SK-N-MC (cell line): ENCODE measurements around the gene MAP4K4.
"Not testable (repeated sequence)": the region's sequence is repeated elsewhere in the genome, so short reads cannot be mapped to it uniquely, and the experiment has no call there.

Experiments used
- DNase-seq: peaks from one replicate; pipeline ENCODE4 v3.0.0-alpha.2; 2011; ENCODE audit warnings: low read depth, low spot score
- H3K27ac ChIP-seq: fragments of 200-600 bp; sonication (generic); 2 replicates; pipeline ENCODE4 v1.5.1; 2016; ENCODE audit warnings: mixed run types
- H3K36me3 ChIP-seq: fragments of 200-600 bp; sonication (generic); 2 replicates; pipeline ENCODE4 v1.6.1; 2017; ENCODE audit warnings: antibody characterized with exemption, low read length, mixed read lengths; ENCODE audit not compliant: insufficient read depth
- H3K4me3 ChIP-seq: fragments of 200-600 bp; sonication (generic); 2 replicates; pipeline ENCODE4 v1.5.1; 2016
- H3K9ac ChIP-seq: fragments of 200-600 bp; sonication (generic); 2 replicates; pipeline ENCODE4 v1.8.0; 2017; ENCODE audit warnings: mixed run types, mixed read lengths; ENCODE audit not compliant: insufficient read length
- H3K9me3 ChIP-seq: fragments of 200-600 bp; sonication (generic); 2 replicates; pipeline ENCODE4 v1.6.1; 2017; ENCODE audit warnings: low read depth, mild to moderate bottlenecking, antibody characterized with exemption, low read length, moderate library complexity, mixed read lengths
- EZH2 ChIP-seq: fragments of 200-600 bp; sonication (generic); IDR thresholded peaks from one replicate; pipeline ENCODE4 v1.6.1; 2017; ENCODE audit warnings: antibody characterized with exemption
- FOXP2 ChIP-seq: optimal IDR thresholded peaks from 2 replicates; pipeline ENCODE3; 2011; ENCODE audit warnings: mild to moderate bottlenecking, moderate library complexity; ENCODE audit not compliant: insufficient read depth; ENCODE audit errors: extremely low read length, control extremely low read depth
- POLR2AphosphoS5 ChIP-seq: IDR thresholded peaks from 2 replicates; pipeline ENCODE4 v1.6.1; 2012; ENCODE audit warnings: mild to moderate bottlenecking, low read depth, low read length, borderline replicate concordance

MAP4K4 gene

DNA sequence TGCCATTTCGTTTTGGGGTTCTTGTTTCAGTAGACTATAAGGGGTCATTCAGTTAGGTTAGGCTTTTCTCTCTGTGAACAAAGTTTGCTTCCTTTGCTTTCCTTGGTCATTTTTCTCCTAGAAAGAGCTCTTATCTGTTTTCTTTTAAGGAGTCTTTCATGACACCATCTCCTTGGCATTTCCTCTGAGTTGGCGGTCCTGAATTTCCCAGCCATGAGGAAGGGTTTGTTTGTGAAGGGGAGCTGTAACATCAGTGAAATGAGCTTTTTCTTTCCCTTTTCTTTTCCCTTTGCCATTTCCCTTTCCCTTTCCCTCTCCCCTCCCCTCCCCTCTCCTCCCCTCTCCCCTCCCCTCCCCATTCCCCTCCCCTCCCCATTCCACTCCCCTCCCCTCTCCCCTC lies 61.7 kb downstream of the MAP4K4 start:
- no peak for DNase-seq
- Histone ChIP-seq H3K9ac (no peak overlapping the region), H3K27ac (no peak overlapping the region), H3K4me3 (no peak overlapping the region), H3K36me3 (no peaks in the 10 kb centered on the region), H3K9me3 (no peaks in the 10 kb centered on the region)
- TF ChIP-seq FOXP2 = no peak
- TF ChIP-seq POLR2AphosphoS5 = no peak
- TF ChIP-seq EZH2 = no peak

DNA sequence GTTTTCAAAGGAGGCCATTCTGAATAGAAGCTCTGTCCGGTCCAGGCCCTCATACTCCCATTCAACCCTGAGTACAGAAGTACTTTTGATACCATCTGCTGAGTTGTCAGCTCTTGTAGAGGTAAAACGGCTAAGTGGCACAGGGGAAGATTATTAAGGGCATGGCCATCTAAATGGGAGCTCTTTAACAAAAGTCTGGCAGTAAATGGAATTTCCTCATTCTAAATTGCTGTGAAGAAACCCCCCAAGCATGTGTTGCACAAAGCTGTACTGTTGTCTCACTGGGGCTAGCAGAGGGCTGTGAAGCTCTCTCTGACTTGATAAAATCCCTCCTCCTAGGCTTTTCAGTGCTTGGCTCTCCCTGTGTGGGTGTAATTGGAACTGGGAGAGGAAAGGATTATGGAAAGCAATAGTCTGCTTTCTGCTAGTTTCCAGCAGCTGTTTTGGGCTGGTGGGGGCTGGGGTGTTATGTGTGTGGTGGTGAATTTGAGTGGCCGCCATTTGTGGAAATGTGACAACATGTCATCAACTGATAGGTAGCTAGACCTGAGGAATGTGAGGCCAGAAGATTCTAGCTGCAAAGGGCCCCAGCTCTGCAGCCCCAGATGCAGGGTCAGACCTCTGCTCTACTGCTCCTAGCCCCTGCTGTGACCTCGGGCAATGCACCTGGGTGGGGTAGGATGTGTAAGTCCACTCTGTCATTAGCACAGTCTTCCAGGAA lies 65.1 kb downstream of the MAP4K4 start:
- no peak overlapping the region for H3K9ac ChIP-seq
- H3K36me3 ChIP-seq = no peaks in the 10 kb centered on the region
- TF ChIP-seq FOXP2 (no peak), POLR2AphosphoS5 (no peak), EZH2 (no peak)
- H3K27ac ChIP-seq = no peak overlapping the region
- DNase-seq = no peak
- no peak overlapping the region for H3K4me3 ChIP-seq
- no peaks in the 10 kb centered on the region for H3K9me3 ChIP-seq

DNA sequence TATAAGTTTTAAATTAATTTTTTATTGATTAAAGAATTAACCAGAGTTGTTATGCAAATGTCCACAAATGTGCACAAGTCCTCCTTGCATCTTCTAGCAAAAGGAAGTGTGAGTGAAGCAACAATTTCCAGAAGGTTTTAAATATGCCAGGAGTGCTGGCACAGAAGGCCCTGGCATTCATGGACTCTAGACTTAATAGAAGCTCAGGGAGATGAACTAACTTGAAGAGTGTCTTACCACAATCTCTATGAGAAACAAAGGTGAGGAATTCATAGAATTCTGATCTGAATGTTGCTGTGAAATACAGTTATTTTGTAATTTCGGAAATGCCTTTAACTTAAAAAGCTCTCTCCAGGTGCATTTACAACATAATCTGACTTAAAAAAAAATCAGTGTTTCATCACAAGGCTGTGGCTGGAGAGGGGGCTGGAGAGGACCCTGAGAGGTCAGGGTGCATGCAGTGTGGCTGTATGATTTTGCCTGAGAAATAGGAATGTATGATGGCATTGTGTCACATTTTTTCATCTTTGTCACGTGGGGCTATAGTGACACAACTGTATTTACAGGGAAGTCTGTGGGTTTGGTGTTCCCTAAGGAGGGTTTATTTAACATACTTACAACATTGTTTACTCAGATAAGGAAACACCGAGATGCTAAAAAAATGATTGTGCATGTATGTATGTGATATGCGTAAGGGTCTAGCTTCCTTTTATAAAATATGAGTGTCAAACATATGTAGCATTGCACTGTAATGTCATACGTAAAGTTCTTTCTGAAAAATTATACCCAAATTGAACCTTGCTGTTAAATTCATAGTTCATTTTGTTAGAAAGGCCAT lies 66.2 kb downstream of the MAP4K4 start:
- no peak overlapping the region for H3K9ac ChIP-seq
- DNase-seq = no peak
- TF ChIP-seq EZH2 (no peak), FOXP2 (no peak), POLR2AphosphoS5 (no peak)
- H3K27ac ChIP-seq = no peak overlapping the region
- H3K9me3 ChIP-seq = no peaks in the 10 kb centered on the region
- no peak overlapping the region for H3K4me3 ChIP-seq
- H3K36me3 ChIP-seq = no peaks in the 10 kb centered on the region

DNA sequence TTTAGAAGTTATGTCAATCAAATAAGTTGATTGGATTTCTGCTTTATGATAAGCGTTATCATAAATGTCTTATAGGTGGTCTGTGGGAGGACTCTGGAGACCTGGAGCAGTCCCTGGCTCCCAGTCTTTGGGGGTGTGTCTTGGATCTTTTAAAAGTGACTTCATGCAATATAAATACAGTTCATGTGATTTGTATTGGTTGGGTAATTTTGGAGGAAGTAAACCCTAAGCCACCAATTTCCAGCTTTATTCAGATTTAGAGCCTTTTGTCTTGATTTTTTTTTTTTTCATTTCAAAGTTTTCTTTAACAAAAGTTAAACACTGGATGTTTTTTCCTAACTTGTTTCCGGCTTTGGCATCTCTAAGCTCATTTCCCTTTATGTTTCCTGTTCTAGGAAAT lies 68.8 kb downstream of the MAP4K4 start:
- TF ChIP-seq FOXP2 (no peak), POLR2AphosphoS5 (no peak), EZH2 (no peak)
- Histone ChIP-seq H3K9me3 (no peaks in the 10 kb centered on the region), H3K36me3 (no peaks in the 10 kb centered on the region), H3K9ac (no peak overlapping the region), H3K27ac (no peak overlapping the region), H3K4me3 (no peak overlapping the region)
- no peak for DNase-seq

DNA sequence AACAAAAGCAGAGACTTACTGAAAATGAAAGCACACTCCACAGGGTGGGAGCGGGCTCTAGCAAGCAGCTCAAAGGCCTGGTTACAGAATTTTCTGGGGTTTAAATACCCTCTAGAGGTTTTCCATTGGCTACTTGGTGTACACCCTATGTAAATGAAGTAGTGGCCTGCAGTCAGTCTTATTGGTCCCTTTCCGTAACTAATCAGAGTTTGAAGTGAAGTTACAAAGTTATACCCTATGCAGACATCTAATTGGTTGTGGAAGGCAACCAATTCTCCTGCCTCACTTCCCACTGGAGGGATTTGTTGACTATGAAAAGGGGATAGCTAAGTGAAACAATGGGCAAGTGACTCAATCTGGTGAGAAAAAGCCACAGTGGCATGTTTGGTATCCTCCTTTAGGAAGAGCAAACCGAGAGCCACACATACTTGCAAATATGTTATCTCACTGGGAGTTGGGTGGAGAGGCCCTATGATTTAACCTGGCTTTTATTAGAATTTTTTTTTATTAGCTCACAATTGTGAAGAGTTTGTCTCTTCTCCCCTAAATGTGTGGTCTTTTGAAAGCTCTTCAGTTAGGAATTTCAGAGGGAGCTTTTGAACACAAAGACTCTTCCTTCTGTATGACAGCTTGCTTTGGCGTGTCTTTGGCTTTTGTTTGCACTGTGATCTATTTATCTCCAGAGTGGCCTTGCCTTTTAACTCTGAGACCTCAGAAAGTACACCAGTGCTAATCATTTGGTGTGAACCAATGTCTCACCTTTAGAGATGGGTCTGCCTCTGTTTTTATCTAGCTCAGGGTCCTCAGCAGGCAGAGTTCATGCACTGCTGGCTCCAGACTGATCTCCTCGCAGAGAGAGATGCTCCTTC lies 69.6 kb downstream of the MAP4K4 start:
- H3K9me3 ChIP-seq = no peaks in the 10 kb centered on the region
- TF ChIP-seq EZH2 (no peak), FOXP2 (no peak), POLR2AphosphoS5 (no peak)
- no peak for DNase-seq
- H3K4me3 ChIP-seq = no peak overlapping the region
- no peak overlapping the region for H3K27ac ChIP-seq
- H3K36me3 ChIP-seq = no peaks in the 10 kb centered on the region
- H3K9ac ChIP-seq = no peak overlapping the region

DNA sequence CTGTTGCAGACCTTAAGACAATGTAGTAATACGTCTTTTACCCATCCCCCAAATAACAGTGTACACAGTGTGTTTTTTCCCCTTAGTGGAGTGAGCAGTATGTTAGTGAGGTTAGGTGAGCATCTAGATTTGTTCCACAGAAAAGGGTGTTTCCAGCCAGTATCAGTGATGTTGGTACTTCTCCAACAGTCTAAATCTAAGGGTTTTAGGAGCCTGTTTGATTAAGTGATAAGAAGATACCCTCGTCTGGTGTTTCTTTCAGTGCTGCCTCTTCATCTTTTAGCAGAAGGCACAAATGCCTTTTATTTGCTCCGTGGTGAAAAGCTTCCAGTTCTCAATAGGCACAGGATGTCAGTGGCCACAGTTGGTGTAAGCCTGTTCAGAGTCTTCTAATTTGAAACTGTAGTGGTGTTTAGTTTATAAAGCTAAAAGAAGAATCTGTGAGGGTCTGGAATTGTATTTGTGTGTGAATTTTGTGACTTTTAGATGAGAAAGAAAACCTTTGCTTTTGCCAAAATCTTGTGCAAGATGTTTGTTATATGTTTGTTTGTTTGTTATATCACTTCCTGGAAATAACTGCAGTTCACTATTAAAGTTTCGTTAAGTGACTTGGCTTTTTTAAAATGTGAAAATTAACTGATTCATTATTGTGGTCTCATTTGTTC lies 71.2 kb downstream of the MAP4K4 start:
- TF ChIP-seq POLR2AphosphoS5 (no peak), EZH2 (no peak), FOXP2 (no peak)
- no peaks in the 10 kb centered on the region for H3K9me3 ChIP-seq
- H3K9ac ChIP-seq = no peak overlapping the region
- no peaks in the 10 kb centered on the region for H3K36me3 ChIP-seq
- H3K27ac ChIP-seq = no peak overlapping the region
- DNase-seq = no peak
- no peak overlapping the region for H3K4me3 ChIP-seq

GRCh38 chr2:101769726-101770125 lies 72.2 kb downstream of the MAP4K4 start:
- not testable (repeated sequence) for H3K4me3 ChIP-seq, H3K27ac ChIP-seq

GRCh38 chr2:101770726-101771125 lies 73.2 kb downstream of the MAP4K4 start:
- H3K4me3 ChIP-seq = no peak overlapping the region
- H3K9ac ChIP-seq = no peak overlapping the region
- DNase-seq = no peak
- no peaks in the 10 kb centered on the region for H3K9me3 ChIP-seq
- no peak overlapping the region for H3K27ac ChIP-seq
- H3K36me3 ChIP-seq = no peaks in the 10 kb centered on the region
- TF ChIP-seq FOXP2 = no peak
- no peak for TF ChIP-seq POLR2AphosphoS5
- no peak for TF ChIP-seq EZH2

More at GRCh38 chr2:101769726-101770125, 72.2 kb downstream of the MAP4K4 start:
- DNase-seq, H3K9me3 ChIP-seq, H3K36me3 ChIP-seq, H3K9ac ChIP-seq: not testable (repeated sequence)
